Stimulated activated CD8-positive, alpha-beta memory T cell treated with anti-CD3 and anti-CD28 coated beads, Interleukin-12 subunit alpha, Interleukin-12 subunit beta, amount 100 ng/mL, for 1 hour (primary cell): Measurements from ENCODE around the gene TRAP1.

Source experiments
- DNase-seq: peaks from one replicate; pipeline ENCODE4 v3.0.0-alpha.2; 2020; ENCODE audit warnings: low read depth

TRAP1 gene

GRCh38 chr16:3651461-3652372, 65.6 kb downstream of the TRAP1 start:
- DNase-seq, result no peak

GRCh38 chr16:3650631-3651265, 66.6 kb downstream of the TRAP1 start:
- DNase-seq, result no peak

- DNase-seq, result no peak
These were observed 70.9 kb downstream of the TRAP1 start for GRCh38 chr16:3646348-3646920.

- DNase-seq, result no peak
These were observed 71.6 kb downstream of the TRAP1 start for GRCh38 chr16:3645504-3646347.

- no peak for DNase-seq
These were observed 72.2 kb downstream of the TRAP1 start for GRCh38 chr16:3645108-3645503.

- no peak for DNase-seq
These were observed 74.1 kb downstream of the TRAP1 start for GRCh38 chr16:3643095-3643730.

- DNase-seq, result no peak
These were observed 74.8 kb downstream of the TRAP1 start for GRCh38 chr16:3642397-3643094.

- no peak for DNase-seq
These were observed 75.4 kb downstream of the TRAP1 start for GRCh38 chr16:3641801-3642396.

GRCh38 chr16:3640632-3641501, 76.5 kb downstream of the TRAP1 start:
- no peak for DNase-seq

GRCh38 chr16:3640207-3640606, 77.1 kb downstream of the TRAP1 start:
- DNase-seq, result no peak

GRCh38 chr16:3638916-3639644, 78.2 kb downstream of the TRAP1 start:
- no peak for DNase-seq

- no peak for DNase-seq
These were observed 79.9 kb downstream of the TRAP1 start for GRCh38 chr16:3637371-3637923.

GRCh38 chr16:3625911-3626732, 91.2 kb downstream of the TRAP1 start:
- DNase-seq, result no peak

- DNase-seq, result no peak
These were observed 92.0 kb downstream of the TRAP1 start for GRCh38 chr16:3625331-3625730.

- no peak for DNase-seq
These were observed 93.7 kb downstream of the TRAP1 start for GRCh38 chr16:3623642-3624041.

GRCh38 chr16:3618769-3619141, 98.6 kb downstream of the TRAP1 start:
- DNase-seq, result no peak

GRCh38 chr16:3612510-3613466, 104.5 kb downstream of the TRAP1 start:
- DNase-seq, result no peak
